ENCODE measurements around the gene MYBBP1A. TPM values are rescaled to one million over a fixed set of nuclear protein-coding genes. Genes with fewer than 3 reads are reported as not detected.

The MYBBP1A gene
- total and polyA plus RNA-seq, 2 experiments from 2014 or later, result 70.7 to 213 TPM

GRCh38 chr17:4543557-4544026 lies 11.6 kb downstream of the MYBBP1A start:
- H3K4me3 ChIP-seq, result no peak overlapping the region
- H2AFZ ChIP-seq, result no peak overlapping the region
- no peaks in the 10 kb centered on the region for H3K4me1 ChIP-seq (ENCODE audit: insufficient read depth)
- H3K4me1 Mint-ChIP-seq, result peaks cover 6% of the 10 kb centered on the region; the same call in 1 of the 3 replicates
- H4K20me1 ChIP-seq (replicated peaks; ENCODE audit: insufficient read depth), result peaks cover 24% of the 10 kb centered on the region
- H3K36me3 Mint-ChIP-seq (ENCODE audit: low read depth), result peaks cover 82% of the 10 kb centered on the region
- H3K79me2 ChIP-seq (replicated peaks; ENCODE audit: insufficient read depth), result no peaks in the 10 kb centered on the region
- H3F3A ChIP-seq (replicated peaks; ENCODE audit: low read depth), result 0 out of 2 replicates have a peak, but pooled peaks cover 2% of the 10 kb centered on the region
- peaks cover 25% of the 10 kb centered on the region for H3K27me3 Mint-ChIP-seq (ENCODE audit: insufficient read depth, low read depth, poor library complexity)
- no peak overlapping the region for H3K27ac ChIP-seq (ENCODE audit: low read depth)
- ATAC-seq (no peak), DNase-seq (ENCODE audit: low spot score) (no peak)
- no peak overlapping the region for H3K4me3 Mint-ChIP-seq
- no peaks in the 10 kb centered on the region for H3K27me3 ChIP-seq (ENCODE audit: insufficient read depth)
- H3K9me3 Mint-ChIP-seq, result no peaks in the 10 kb centered on the region
- no peak overlapping the region for H3K27ac Mint-ChIP-seq
- H3K4me2 ChIP-seq, result no peak overlapping the region
- TF ChIP-seq ETS1 (IDR thresholded peaks at IDR 0.05) (no peak), STAT1 (IDR thresholded peaks at IDR 0.05; ENCODE audit: unreplicated experiment) (no peak), ZNF331 (CRISPR knock-in tag; IDR thresholded peaks at IDR 0.05; ENCODE audit: low read depth) (no peak), NANOG (IDR thresholded peaks at IDR 0.05; ENCODE audit: borderline replicate concordance) (no peak), ZNF114 (CRISPR knock-in tag; IDR thresholded peaks at IDR 0.05) (no peak)
- TF ChIP-seq, protein P1, sequence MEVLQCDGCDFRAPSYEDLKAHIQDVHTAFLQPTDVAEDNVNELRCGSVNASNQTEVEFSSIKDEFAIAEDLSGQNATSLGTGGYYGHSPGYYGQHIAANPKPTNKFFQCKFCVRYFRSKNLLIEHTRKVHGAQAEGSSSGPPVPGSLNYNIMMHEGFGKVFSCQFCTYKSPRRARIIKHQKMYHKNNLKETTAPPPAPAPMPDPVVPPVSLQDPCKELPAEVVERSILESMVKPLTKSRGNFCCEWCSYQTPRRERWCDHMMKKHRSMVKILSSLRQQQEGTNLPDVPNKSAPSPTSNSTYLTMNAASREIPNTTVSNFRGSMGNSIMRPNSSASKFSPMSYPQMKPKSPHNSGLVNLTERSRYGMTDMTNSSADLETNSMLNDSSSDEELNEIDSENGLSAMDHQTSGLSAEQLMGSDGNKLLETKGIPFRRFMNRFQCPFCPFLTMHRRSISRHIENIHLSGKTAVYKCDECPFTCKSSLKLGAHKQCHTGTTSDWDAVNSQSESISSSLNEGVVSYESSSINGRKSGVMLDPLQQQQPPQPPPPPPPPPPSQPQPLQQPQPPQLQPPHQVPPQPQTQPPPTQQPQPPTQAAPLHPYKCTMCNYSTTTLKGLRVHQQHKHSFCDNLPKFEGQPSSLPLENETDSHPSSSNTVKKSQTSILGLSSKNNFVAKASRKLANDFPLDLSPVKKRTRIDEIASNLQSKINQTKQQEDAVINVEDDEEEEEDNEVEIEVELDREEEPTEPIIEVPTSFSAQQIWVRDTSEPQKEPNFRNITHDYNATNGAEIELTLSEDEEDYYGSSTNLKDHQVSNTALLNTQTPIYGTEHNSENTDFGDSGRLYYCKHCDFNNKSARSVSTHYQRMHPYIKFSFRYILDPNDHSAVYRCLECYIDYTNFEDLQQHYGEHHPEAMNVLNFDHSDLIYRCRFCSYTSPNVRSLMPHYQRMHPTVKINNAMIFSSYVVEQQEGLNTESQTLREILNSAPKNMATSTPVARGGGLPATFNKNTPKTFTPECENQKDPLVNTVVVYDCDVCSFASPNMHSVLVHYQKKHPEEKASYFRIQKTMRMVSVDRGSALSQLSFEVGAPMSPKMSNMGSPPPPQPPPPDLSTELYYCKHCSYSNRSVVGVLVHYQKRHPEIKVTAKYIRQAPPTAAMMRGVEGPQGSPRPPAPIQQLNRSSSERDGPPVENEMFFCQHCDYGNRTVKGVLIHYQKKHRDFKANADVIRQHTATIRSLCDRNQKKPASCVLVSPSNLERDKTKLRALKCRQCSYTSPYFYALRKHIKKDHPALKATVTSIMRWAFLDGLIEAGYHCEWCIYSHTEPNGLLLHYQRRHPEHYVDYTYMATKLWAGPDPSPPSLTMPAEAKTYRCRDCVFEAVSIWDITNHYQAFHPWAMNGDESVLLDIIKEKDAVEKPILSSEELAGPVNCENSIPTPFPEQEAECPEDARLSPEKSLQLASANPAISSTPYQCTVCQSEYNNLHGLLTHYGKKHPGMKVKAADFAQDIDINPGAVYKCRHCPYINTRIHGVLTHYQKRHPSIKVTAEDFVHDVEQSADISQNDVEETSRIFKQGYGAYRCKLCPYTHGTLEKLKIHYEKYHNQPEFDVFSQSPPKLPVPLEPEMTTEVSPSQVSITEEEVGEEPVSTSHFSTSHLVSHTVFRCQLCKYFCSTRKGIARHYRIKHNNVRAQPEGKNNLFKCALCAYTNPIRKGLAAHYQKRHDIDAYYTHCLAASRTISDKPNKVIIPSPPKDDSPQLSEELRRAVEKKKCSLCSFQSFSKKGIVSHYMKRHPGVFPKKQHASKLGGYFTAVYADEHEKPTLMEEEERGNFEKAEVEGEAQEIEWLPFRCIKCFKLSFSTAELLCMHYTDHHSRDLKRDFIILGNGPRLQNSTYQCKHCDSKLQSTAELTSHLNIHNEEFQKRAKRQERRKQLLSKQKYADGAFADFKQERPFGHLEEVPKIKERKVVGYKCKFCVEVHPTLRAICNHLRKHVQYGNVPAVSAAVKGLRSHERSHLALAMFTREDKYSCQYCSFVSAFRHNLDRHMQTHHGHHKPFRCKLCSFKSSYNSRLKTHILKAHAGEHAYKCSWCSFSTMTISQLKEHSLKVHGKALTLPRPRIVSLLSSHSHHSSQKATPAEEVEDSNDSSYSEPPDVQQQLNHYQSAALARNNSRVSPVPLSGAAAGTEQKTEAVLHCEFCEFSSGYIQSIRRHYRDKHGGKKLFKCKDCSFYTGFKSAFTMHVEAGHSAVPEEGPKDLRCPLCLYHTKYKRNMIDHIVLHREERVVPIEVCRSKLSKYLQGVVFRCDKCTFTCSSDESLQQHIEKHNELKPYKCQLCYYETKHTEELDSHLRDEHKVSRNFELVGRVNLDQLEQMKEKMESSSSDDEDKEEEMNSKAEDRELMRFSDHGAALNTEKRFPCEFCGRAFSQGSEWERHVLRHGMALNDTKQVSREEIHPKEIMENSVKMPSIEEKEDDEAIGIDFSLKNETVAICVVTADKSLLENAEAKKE (CRISPR knock-in tag; IDR thresholded peaks at IDR 0.05), result no peak
- peaks cover 9% of the 10 kb centered on the region for H3K36me3 ChIP-seq (ENCODE audit: insufficient read depth)
- no peaks in the 10 kb centered on the region for H3K9me2 ChIP-seq (ENCODE audit: insufficient read depth)
